BE2C (cell line): Measurements from ENCODE around the gene CSF2RB.

Source experiments
- DNase-seq: peaks from one replicate; pipeline ENCODE4 v3.0.0-alpha.2; 2020
- H3K27me3 ChIP-seq: fragments of 250-450 bp; sonication (Bioruptor Pico); 2 replicates; pipeline ENCODE4 v1.5.1; 2020; ENCODE audit warnings: mild to moderate bottlenecking
- H3K36me3 ChIP-seq: fragments of 250-450 bp; sonication (Bioruptor Pico); 2 replicates; pipeline ENCODE4 v1.5.1; 2020; ENCODE audit warnings: mild to moderate bottlenecking
- H3K4me1 ChIP-seq: fragments of 250-450 bp; sonication (Bioruptor Pico); 2 replicates; pipeline ENCODE4 v1.5.1; 2020
- H3K4me3 ChIP-seq: 2 replicates; pipeline ENCODE4 v1.5.1; 2011; ENCODE audit warnings: low read depth, low read length
- H3K9me3 ChIP-seq: fragments of 250-450 bp; sonication (Bioruptor Pico); 2 replicates; pipeline ENCODE4 v1.5.1; 2020
- TF ChIP-seq, protein P1 (sequence below): IDR thresholded peaks from 2 replicates; pipeline ENCODE4 v1.5.1; 2012; ENCODE audit warnings: mild to moderate bottlenecking, low read depth, low read length

The CSF2RB gene

DNA sequence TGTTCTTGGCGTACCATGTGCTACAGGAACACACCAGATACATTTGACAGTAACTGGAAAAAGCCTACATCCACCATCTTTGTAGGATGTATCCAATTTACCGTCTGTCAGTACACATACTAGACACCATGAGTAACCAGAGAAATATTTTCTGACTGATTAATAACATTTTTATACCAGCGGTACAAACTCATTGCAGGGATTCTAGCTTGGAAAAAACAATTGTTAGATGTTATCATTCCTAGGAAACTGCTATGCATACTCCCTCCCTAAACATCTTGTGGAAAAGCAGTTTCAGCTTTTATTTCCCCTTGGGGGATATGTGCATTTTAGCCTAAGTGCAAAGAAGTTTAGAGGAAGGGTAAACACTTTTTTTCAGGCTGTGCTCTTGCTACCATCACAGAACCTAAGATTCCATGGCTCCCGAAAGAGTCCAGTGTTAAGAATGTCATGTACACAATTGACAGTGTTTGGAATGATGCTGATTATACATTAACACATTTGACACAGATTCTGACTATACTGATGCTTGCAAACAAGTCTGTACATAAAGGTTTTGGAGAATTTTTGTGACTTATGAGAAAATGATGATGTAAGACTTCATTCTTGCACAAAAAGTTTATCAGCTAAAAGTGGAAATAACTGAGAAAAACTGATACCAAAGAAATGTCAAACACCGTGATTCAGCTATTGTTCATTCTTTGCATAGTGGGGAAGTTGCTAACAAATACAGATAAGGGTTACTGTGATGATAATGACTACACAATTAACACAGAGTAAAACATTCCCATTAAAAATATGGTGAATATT, 28.9 kb upstream of the CSF2RB start:
- DNase-seq: no peak
- Histone ChIP-seq H3K4me1 (no peaks in the 10 kb centered on the region; the same call in 1 of the 2 replicates), H3K4me3 (no peak overlapping the region), H3K9me3 (no peaks in the 10 kb centered on the region), H3K27me3 (peaks cover 34% of the 10 kb centered on the region), H3K36me3 (no peaks in the 10 kb centered on the region)
- TF ChIP-seq, protein P1, sequence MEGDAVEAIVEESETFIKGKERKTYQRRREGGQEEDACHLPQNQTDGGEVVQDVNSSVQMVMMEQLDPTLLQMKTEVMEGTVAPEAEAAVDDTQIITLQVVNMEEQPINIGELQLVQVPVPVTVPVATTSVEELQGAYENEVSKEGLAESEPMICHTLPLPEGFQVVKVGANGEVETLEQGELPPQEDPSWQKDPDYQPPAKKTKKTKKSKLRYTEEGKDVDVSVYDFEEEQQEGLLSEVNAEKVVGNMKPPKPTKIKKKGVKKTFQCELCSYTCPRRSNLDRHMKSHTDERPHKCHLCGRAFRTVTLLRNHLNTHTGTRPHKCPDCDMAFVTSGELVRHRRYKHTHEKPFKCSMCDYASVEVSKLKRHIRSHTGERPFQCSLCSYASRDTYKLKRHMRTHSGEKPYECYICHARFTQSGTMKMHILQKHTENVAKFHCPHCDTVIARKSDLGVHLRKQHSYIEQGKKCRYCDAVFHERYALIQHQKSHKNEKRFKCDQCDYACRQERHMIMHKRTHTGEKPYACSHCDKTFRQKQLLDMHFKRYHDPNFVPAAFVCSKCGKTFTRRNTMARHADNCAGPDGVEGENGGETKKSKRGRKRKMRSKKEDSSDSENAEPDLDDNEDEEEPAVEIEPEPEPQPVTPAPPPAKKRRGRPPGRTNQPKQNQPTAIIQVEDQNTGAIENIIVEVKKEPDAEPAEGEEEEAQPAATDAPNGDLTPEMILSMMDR: no peak

DNA sequence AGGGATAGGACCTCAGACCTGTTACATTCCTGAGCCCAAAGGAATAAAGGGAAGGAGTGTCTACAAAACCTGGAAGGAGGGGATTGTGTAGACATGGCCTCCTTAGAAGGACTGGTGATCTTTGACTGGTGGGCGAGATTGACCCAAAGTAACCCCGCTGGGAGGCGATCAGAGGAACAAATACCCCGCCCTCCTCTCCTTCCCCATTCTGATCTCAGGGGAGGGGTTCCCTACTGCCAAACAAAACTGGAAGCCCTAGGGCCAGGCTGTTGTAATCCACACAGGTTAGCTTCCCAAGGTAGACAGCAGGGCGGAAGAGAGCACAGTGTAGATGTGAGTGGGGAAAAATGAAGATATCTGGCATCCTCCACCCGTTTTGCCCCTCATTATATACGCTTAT, 28.0 kb upstream of the CSF2RB start:
- Histone ChIP-seq H3K36me3 (no peaks in the 10 kb centered on the region), H3K4me3 (no peak overlapping the region), H3K27me3 (peaks cover 34% of the 10 kb centered on the region), H3K4me1 (no peaks in the 10 kb centered on the region; the same call in 1 of the 2 replicates), H3K9me3 (no peaks in the 10 kb centered on the region)
- DNase-seq: no peak
- TF ChIP-seq, protein P1: no peak

DNA sequence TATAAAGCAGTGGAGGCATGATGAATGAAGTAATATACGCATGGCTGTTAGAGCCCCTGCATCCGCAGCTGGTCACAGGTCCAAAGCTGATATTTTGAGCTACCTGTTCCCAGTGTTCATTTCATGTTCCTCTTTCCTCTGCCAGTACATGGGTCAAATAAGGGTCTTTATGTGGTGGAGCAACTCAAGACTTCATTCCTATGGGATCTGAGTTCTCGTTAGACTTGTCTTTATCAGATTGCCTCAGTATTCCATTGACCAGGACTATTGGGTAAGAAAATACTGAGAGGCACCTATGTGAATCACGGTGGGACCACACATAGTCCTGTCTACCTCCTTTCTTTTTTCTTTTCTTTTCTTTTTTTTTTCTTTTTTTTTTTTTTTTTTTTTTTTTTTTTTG, 27.4 kb upstream of the CSF2RB start:
- no peaks in the 10 kb centered on the region for H3K9me3 ChIP-seq
- H3K4me1 ChIP-seq: no peaks in the 10 kb centered on the region; the same call in 1 of the 2 replicates
- peaks cover 34% of the 10 kb centered on the region for H3K27me3 ChIP-seq
- no peaks in the 10 kb centered on the region for H3K36me3 ChIP-seq
- DNase-seq: no peak
- TF ChIP-seq, protein P1: no peak
- no peak overlapping the region for H3K4me3 ChIP-seq

DNA sequence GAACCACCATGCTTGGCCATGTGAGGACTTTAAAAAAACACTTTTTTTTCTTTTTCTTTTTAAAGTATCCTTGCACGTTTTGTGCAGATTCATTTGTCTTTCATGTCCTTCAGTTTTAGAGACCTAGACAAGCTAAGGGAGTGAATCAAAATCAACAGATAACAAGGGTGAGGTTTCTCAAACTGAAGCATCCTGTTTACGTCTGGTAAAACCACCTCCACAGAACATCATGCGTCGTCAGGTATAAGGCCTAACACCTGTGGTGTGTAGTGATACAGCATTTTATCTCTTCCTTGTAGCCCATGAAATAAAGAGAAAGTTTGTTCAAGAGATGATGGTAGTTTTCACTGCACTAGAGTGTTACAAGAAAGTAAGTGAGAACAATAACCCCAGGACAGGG, 26.3 kb upstream of the CSF2RB start:
- Histone ChIP-seq H3K36me3 (no peaks in the 10 kb centered on the region), H3K27me3 (peaks cover 34% of the 10 kb centered on the region), H3K9me3 (no peaks in the 10 kb centered on the region), H3K4me1 (no peaks in the 10 kb centered on the region; the same call in 1 of the 2 replicates), H3K4me3 (no peak overlapping the region)
- TF ChIP-seq, protein P1: no peak
- no peak for DNase-seq

DNA sequence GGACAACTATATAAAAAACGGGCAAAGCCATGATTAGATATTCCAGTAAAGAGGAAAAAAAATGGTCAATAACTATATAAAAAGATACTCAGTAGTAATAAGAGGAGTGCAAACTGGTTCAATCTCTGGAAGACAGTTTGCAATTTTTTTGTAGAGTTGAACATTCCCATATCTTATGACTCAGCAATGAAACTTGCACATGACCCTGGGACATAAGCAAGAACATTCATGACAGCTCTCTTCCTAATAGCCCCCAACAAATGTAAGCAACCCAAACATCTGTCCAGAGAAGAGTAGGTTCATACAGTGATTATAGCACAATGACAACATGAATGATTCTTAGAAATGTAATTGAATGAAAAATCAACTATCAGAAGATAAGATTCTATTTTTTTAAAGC, 21.8 kb upstream of the CSF2RB start:
- TF ChIP-seq, protein P1: no peak
- H3K36me3 ChIP-seq: no peaks in the 10 kb centered on the region
- H3K4me3 ChIP-seq: no peak overlapping the region
- H3K9me3 ChIP-seq: no peaks in the 10 kb centered on the region
- DNase-seq: no peak
- peaks cover 10% of the 10 kb centered on the region for H3K27me3 ChIP-seq
- H3K4me1 ChIP-seq: no peaks in the 10 kb centered on the region

DNA sequence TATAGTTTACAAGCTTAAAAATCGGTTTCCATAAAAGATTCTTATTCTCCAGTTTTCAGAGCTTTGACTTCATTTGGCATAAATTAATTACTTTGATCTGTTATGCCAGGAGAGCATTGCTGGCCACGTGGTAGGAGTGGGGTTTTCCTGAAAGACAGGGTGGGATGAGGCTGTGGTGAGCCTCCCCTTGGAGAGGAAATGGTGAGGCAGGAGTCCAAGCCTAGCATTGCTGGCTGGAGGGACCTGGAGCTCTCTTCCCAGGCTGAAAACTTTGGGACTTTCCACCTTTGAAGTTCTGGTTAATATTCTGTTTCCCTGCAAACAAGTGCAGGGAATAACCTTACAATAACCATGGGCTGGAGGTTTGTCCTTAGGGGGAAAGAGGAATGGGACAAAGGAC, 21.1 kb upstream of the CSF2RB start:
- no peaks in the 10 kb centered on the region for H3K9me3 ChIP-seq
- H3K36me3 ChIP-seq: no peaks in the 10 kb centered on the region
- H3K4me3 ChIP-seq: no peak overlapping the region
- TF ChIP-seq, protein P1: no peak
- no peak for DNase-seq
- H3K4me1 ChIP-seq: no peaks in the 10 kb centered on the region
- peaks cover 8% of the 10 kb centered on the region for H3K27me3 ChIP-seq
